Uterus (tissue), 2 donors: ENCODE data around the gene SIPA1L3.

Experiments
- POLR2A ChIP-seq, 2 donors: fragments of 450-650 bp; IDR thresholded peaks; one replicate each; pipeline ENCODE4 v1.6.1; 2016; ENCODE audit warnings: antibody characterized with exemption in 2 of 2, mild to moderate bottlenecking in 1 of 2, moderate library complexity in 1 of 2
- TF ChIP-seq, protein P1 (sequence below), 4 experiments: fragments of 200-600 bp in 2 of 4; fragments of 450-650 bp in 2 of 4; sonication (generic) in 2 of 4; IDR thresholded peaks; one replicate each; pipeline ENCODE4 v1.5.1; 2016 to 2019; ENCODE audit warnings: antibody characterized with exemption in 4 of 4, mild to moderate bottlenecking in 2 of 4, moderate library complexity in 1 of 4

DNA sequence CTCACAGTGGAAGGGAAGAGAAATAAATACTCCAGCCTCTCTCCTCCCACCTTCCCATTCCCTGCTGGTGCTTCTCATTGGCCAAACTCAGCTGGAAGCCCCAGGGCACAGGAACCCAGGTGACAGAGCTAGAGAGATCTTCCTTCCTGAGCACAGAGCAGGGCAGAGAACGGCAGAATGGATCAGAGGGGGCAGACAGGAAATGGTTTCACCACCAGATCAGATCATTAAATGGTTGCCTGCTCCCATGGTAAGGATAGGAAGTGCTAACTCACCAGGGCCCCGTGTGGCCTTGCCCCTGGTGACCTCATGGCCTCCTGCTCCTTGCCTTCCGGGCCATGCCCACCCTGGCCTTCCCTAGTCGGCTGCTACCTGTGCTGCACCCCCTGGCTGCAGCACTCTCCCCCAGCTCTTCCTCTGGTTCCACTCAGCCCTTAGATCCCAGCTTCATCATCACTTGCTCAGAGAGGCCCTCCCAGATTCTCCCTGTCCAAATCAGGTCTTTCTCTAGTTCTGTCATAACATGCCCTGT, 208.3 kb downstream of the SIPA1L3 start:
- TF ChIP-seq, protein P1, sequence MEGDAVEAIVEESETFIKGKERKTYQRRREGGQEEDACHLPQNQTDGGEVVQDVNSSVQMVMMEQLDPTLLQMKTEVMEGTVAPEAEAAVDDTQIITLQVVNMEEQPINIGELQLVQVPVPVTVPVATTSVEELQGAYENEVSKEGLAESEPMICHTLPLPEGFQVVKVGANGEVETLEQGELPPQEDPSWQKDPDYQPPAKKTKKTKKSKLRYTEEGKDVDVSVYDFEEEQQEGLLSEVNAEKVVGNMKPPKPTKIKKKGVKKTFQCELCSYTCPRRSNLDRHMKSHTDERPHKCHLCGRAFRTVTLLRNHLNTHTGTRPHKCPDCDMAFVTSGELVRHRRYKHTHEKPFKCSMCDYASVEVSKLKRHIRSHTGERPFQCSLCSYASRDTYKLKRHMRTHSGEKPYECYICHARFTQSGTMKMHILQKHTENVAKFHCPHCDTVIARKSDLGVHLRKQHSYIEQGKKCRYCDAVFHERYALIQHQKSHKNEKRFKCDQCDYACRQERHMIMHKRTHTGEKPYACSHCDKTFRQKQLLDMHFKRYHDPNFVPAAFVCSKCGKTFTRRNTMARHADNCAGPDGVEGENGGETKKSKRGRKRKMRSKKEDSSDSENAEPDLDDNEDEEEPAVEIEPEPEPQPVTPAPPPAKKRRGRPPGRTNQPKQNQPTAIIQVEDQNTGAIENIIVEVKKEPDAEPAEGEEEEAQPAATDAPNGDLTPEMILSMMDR (IDR thresholded peaks at IDR 0.05) = no peak
- TF ChIP-seq POLR2A (IDR thresholded peaks at IDR 0.05) = no peak
